HEK293 (cell line): ENCODE measurements around the gene CHN2.

Source experiments
- CTCF ChIA-PET: fragments of 350-600 bp; formaldehyde crosslinking; extraction: SDS; loops from one replicate; lab custom pipeline; 2021; ENCODE audit warnings: antibody characterized with exemption; lab: Yijun Ruan, JAX
- POLR2A ChIA-PET: fragments of 300-600 bp; formaldehyde crosslinking; extraction: SDS; loops from one replicate; lab custom pipeline; 2020; ENCODE audit warnings: antibody characterized with exemption, inconsistent platforms; lab: Yijun Ruan, JAX
- H3K27ac ChIP-seq: fragments of 200-500 bp; sonication (Bioruptor generic); 2 replicates; pipeline ENCODE4 v1.5.1; 2014; ENCODE audit warnings: low read depth, low read length, control low read depth, inconsistent platforms; ENCODE audit errors: extremely low read depth
- H3K36me3 ChIP-seq, 2 experiments: fragments of 200-500 bp in 1 of 2; sonication (Bioruptor generic) in 1 of 2; 1 replicate in 1 of 2; 2 replicates in 1 of 2; pipeline ENCODE4 v1.5.1; 2014 to 2017; ENCODE audit warnings: inconsistent platforms in 2 of 2, low read length in 2 of 2; ENCODE audit not compliant: control insufficient read depth in 2 of 2, insufficient read depth in 1 of 2
- H3K4me1 ChIP-seq: fragments of 200-500 bp; sonication (Bioruptor generic); 2 replicates; pipeline ENCODE4 v1.5.1; 2014; ENCODE audit warnings: mild to moderate bottlenecking, low read length, inconsistent platforms; ENCODE audit not compliant: control insufficient read depth, insufficient read depth
- H3K4me3 ChIP-seq: 2 replicates; pipeline ENCODE4 v1.5.1; 2011; ENCODE audit warnings: low read depth, mild to moderate bottlenecking, control low read depth, low read length, moderate library complexity
- H3K9me3 ChIP-seq: fragments of 200-500 bp; sonication (Bioruptor generic); 2 replicates; pipeline ENCODE4 v1.5.1; 2014; ENCODE audit warnings: low read depth, low read length, inconsistent platforms; ENCODE audit not compliant: control insufficient read depth, insufficient read depth
- IKZF3 ChIP-seq: fragments of 450-650 bp; IDR thresholded peaks from 2 replicates; pipeline ENCODE4 v1.5.0; 2018; ENCODE audit warnings: missing biosample characterization, mild to moderate bottlenecking, missing genetic modification characterization, moderate library complexity
- KLF10 ChIP-seq: fragments of 450-650 bp; IDR thresholded peaks from 2 replicates; pipeline ENCODE4 v1.5.1; 2018; ENCODE audit warnings: missing biosample characterization, mild to moderate bottlenecking, missing genetic modification characterization
- PRDM2 ChIP-seq: fragments of 450-650 bp; formaldehyde crosslinking; IDR thresholded peaks from 2 replicates; pipeline ENCODE4 v1.5.1; 2016; ENCODE audit warnings: missing biosample characterization, missing genetic modification characterization, borderline replicate concordance
- RBAK ChIP-seq: fragments of 450-650 bp; formaldehyde crosslinking; IDR thresholded peaks from 2 replicates; pipeline ENCODE4 v1.5.1; 2016; ENCODE audit warnings: missing biosample characterization, missing genetic modification characterization
- SP7 ChIP-seq: fragments of 450-650 bp; formaldehyde crosslinking; IDR thresholded peaks from 2 replicates; pipeline ENCODE4 v1.5.1; 2016; ENCODE audit warnings: missing biosample characterization, missing genetic modification characterization
- ZNF16 ChIP-seq: fragments of 450-650 bp; formaldehyde crosslinking; IDR thresholded peaks from 2 replicates; pipeline ENCODE4 v1.5.1; 2016; ENCODE audit warnings: low read depth, missing biosample characterization, missing genetic modification characterization
- ZNF175 ChIP-seq: fragments of 450-650 bp; formaldehyde crosslinking; IDR thresholded peaks from 2 replicates; pipeline ENCODE4 v1.5.1; 2016; ENCODE audit warnings: missing biosample characterization, missing genetic modification characterization
- ZNF18 ChIP-seq: fragments of 450-650 bp; formaldehyde crosslinking; IDR thresholded peaks from 2 replicates; pipeline ENCODE4 v1.5.1; 2016; ENCODE audit warnings: missing biosample characterization, missing genetic modification characterization
- ZNF211 ChIP-seq: fragments of 450-650 bp; formaldehyde crosslinking; IDR thresholded peaks from 2 replicates; pipeline ENCODE4 v1.5.1; 2016; ENCODE audit warnings: low read depth, missing biosample characterization, missing genetic modification characterization
- ZNF311 ChIP-seq: fragments of 450-650 bp; formaldehyde crosslinking; IDR thresholded peaks from 2 replicates; pipeline ENCODE4 v1.5.1; 2017; ENCODE audit warnings: missing biosample characterization, missing genetic modification characterization, borderline replicate concordance
- ZNF423 ChIP-seq: fragments of 450-650 bp; formaldehyde crosslinking; IDR thresholded peaks from 2 replicates; pipeline ENCODE4 v1.5.1; 2016; ENCODE audit warnings: missing biosample characterization, missing genetic modification characterization
- ZNF433 ChIP-seq: fragments of 450-650 bp; formaldehyde crosslinking; IDR thresholded peaks from 2 replicates; pipeline ENCODE4 v1.5.1; 2016; ENCODE audit warnings: missing biosample characterization, missing genetic modification characterization, low read depth
- ZXDB ChIP-seq: fragments of 450-650 bp; formaldehyde crosslinking; IDR thresholded peaks from 2 replicates; pipeline ENCODE4 v1.5.1; 2016; ENCODE audit warnings: missing biosample characterization, missing genetic modification characterization
- TF ChIP-seq, protein P1 (sequence below): fragments of 450-650 bp; formaldehyde crosslinking; IDR thresholded peaks from 2 replicates; pipeline ENCODE4 v1.5.1; 2017; ENCODE audit warnings: missing biosample characterization, missing genetic modification characterization
- TF ChIP-seq, protein P2 (sequence below): fragments of 450-650 bp; formaldehyde crosslinking; IDR thresholded peaks from 2 replicates; pipeline ENCODE4 v1.5.1; 2016; ENCODE audit warnings: missing biosample characterization, missing genetic modification characterization, borderline replicate concordance
- TF ChIP-seq, protein P3 (sequence below): fragments of 450-650 bp; formaldehyde crosslinking; IDR thresholded peaks from 2 replicates; pipeline ENCODE4 v1.5.1; 2017; ENCODE audit warnings: missing biosample characterization, mild to moderate bottlenecking, missing genetic modification characterization, moderate library complexity

Gene CHN2

DNA sequence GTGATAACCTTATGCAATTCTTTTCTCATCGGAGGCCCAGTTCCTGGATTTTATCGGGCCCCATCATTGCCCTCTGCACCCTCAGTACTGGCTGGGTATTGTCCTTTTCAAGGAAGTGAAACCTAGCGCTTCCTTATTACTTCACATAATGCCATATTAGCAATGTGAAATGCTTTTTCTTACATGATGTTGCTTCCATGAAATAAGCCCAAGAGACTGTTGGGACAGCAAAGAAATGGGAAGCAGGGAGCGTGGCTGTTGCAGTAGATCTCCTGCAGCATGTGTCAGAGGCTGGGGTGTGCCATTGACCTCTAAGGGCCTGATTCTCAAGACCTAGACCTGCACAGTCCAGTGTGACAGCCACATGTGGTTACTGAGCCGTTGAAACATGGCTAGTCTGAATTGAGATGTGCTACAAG, 8.1 kb downstream of the CHN2 start:
- Histone ChIP-seq H3K27ac (no peak overlapping the region), H3K4me1 (peaks cover 9% of the 10 kb centered on the region; the same call in 1 of the 2 replicates), H3K4me3 (no peak overlapping the region), H3K9me3 (no peaks in the 10 kb centered on the region), H3K36me3 (no peaks in the 10 kb centered on the region)
- ChIA-PET POLR2A (no interaction called here), CTCF (no interaction called here)
- TF ChIP-seq ZNF311 (tag by site-specific recombination) (no peak), KLF10 (tag by site-specific recombination) (no peak), RBAK (no peak), ZNF211 (tag by site-specific recombination) (no peak), ZNF16 (tag by site-specific recombination) (no peak), PRDM2 (no peak), ZNF18 (tag by site-specific recombination) (no peak), IKZF3 (tag by site-specific recombination) (no peak), ZNF175 (tag by site-specific recombination) (no peak), ZXDB (tag by site-specific recombination) (no peak), SP7 (tag by site-specific recombination) (no peak), ZNF423 (tag by site-specific recombination) (no peak), ZNF433 (tag by site-specific recombination) (no peak)
- TF ChIP-seq, protein P1, sequence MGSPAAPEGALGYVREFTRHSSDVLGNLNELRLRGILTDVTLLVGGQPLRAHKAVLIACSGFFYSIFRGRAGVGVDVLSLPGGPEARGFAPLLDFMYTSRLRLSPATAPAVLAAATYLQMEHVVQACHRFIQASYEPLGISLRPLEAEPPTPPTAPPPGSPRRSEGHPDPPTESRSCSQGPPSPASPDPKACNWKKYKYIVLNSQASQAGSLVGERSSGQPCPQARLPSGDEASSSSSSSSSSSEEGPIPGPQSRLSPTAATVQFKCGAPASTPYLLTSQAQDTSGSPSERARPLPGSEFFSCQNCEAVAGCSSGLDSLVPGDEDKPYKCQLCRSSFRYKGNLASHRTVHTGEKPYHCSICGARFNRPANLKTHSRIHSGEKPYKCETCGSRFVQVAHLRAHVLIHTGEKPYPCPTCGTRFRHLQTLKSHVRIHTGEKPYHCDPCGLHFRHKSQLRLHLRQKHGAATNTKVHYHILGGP = no peak
- TF ChIP-seq, protein P2, sequence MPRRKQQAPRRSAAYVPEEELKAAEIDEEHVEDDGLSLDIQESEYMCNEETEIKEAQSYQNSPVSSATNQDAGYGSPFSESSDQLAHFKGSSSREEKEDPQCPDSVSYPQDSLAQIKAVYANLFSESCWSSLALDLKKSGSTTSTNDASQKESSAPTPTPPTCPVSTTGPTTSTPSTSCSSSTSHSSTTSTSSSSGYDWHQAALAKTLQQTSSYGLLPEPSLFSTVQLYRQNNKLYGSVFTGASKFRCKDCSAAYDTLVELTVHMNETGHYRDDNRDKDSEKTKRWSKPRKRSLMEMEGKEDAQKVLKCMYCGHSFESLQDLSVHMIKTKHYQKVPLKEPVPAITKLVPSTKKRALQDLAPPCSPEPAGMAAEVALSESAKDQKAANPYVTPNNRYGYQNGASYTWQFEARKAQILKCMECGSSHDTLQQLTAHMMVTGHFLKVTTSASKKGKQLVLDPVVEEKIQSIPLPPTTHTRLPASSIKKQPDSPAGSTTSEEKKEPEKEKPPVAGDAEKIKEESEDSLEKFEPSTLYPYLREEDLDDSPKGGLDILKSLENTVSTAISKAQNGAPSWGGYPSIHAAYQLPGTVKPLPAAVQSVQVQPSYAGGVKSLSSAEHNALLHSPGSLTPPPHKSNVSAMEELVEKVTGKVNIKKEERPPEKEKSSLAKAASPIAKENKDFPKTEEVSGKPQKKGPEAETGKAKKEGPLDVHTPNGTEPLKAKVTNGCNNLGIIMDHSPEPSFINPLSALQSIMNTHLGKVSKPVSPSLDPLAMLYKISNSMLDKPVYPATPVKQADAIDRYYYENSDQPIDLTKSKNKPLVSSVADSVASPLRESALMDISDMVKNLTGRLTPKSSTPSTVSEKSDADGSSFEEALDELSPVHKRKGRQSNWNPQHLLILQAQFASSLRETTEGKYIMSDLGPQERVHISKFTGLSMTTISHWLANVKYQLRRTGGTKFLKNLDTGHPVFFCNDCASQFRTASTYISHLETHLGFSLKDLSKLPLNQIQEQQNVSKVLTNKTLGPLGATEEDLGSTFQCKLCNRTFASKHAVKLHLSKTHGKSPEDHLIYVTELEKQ = no peak
- TF ChIP-seq, protein P3, sequence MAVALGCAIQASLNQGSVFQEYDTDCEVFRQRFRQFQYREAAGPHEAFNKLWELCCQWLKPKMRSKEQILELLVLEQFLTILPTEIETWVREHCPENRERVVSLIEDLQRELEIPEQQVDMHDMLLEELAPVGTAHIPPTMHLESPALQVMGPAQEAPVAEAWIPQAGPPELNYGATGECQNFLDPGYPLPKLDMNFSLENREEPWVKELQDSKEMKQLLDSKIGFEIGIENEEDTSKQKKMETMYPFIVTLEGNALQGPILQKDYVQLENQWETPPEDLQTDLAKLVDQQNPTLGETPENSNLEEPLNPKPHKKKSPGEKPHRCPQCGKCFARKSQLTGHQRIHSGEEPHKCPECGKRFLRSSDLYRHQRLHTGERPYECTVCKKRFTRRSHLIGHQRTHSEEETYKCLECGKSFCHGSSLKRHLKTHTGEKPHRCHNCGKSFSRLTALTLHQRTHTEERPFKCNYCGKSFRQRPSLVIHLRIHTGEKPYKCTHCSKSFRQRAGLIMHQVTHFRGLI (tag by site-specific recombination) = no peak
